Lung (tissue), 12 donors: ENCODE data around the gene DHX8. TPM values are rescaled to one million over a fixed set of nuclear protein-coding genes. Genes with fewer than 3 reads are reported as not detected.

Experiments used
- ATAC-seq: fragments of 200-7000 bp; cut with Tn5 transposase; one replicate; pipeline ENCODE4 v1.9.1; 2020; ENCODE audit warnings: moderate number of reproducible peaks; ENCODE audit not compliant: insufficient read depth, low FRiP score
- DNase-seq, 3 donors: peaks; one replicate each; pipeline ENCODE4 v3.0.0-alpha.2; 2013 to 2017
- H3K27ac ChIP-seq, 2 donors: one replicate each; pipeline ENCODE4 v1.5.1; 2013; ENCODE audit warnings: mild to moderate bottlenecking in 2 of 2, moderate library complexity in 2 of 2, control low read depth in 1 of 2, inconsistent platforms in 1 of 2, low read depth in 1 of 2, low read length in 1 of 2
- H3K27me3 ChIP-seq, 3 donors: one replicate each; pipeline ENCODE4 v1.5.1; 2013; ENCODE audit warnings: low read length in 2 of 3; ENCODE audit not compliant: control insufficient read depth in 3 of 3, insufficient read depth in 3 of 3
- H3K36me3 ChIP-seq, 4 donors: one replicate each; pipeline ENCODE4 v1.5.1; 2013; ENCODE audit warnings: low read length in 4 of 4, mild to moderate bottlenecking in 1 of 4, moderate library complexity in 1 of 4; ENCODE audit not compliant: control insufficient read depth in 4 of 4, insufficient read depth in 4 of 4
- H3K4me1 ChIP-seq, 5 donors: one replicate each; pipeline ENCODE4 v1.5.1; 2013; ENCODE audit warnings: low read length in 5 of 5, mild to moderate bottlenecking in 2 of 5, moderate library complexity in 1 of 5; ENCODE audit not compliant: control insufficient read depth in 5 of 5, insufficient read depth in 5 of 5
- H3K4me3 ChIP-seq: one replicate; pipeline ENCODE4 v1.5.1; 2013; ENCODE audit warnings: mild to moderate bottlenecking, control low read depth, moderate library complexity
- H3K9ac ChIP-seq, 2 donors: one replicate each; pipeline ENCODE4 v1.5.1; 2013; ENCODE audit warnings: low read length in 2 of 2, control low read depth in 1 of 2; ENCODE audit not compliant: insufficient read depth in 1 of 2
- H3K9me3 ChIP-seq, 4 donors: one replicate each; pipeline ENCODE4 v1.5.1; 2013; ENCODE audit warnings: low read length in 3 of 4, mild to moderate bottlenecking in 1 of 4, moderate library complexity in 1 of 4; ENCODE audit not compliant: control insufficient read depth in 4 of 4, insufficient read depth in 3 of 4
- CTCF ChIP-seq: IDR thresholded peaks from 2 replicates; pipeline ENCODE4 v1.5.1; 2012; ENCODE audit warnings: mild to moderate bottlenecking; ENCODE audit errors: control extremely low read depth, extremely low read depth
- WGBS, 2 donors: extraction: QIAGEN DNeasy Blood & Tissue Kit; methylation state at CpG; one replicate each; pipeline ENCODE4 v1.1.7; 2013; 5-methylcytosine and 5-hydroxymethylcytosine counted together
- polyA plus RNA-seq, 2 donors: library from polyadenylated mRNA; stranded (reverse); fragments of 200-250 nt; gene quantifications; one replicate each; pipeline ENCODE4 v1.2.1, GENCODE V29; 2013
- total RNA-seq, 2 donors: library from RNA; depleted of rRNA in 1 of 2; stranded (reverse); fragments of >200 nt in 1 of 2; gene quantifications; one replicate each; pipeline ENCODE4 v1.2.1, GENCODE V29; 2014 to 2021
- donor health status: control.
- donor health status: control.
- donor health status: Bipolar disorder and iron deficiency.
- donor health status: healthy.
- donor health status: DM: yes; HTN: yes; CAD: no.

DHX8 gene
- total and polyA plus RNA-seq, 4 donors = 24.7 to 45.1 (median 38.2) TPM

GRCh38 chr17:43532581-43532980 lies 48.8 kb downstream of the DHX8 start:
- no peaks in the 10 kb centered on the region for H3K27me3 ChIP-seq
- ATAC-seq = no peak
- peaks cover 8 to 22% (median 13%) of the 10 kb centered on the region in 5 donors for H3K4me1 ChIP-seq
- 87 to 92% methylated on average over 10 of the region's 10 CpGs for WGBS, 2 donors
- no peaks in the 10 kb centered on the region for H3K9me3 ChIP-seq
- H3K36me3 ChIP-seq = peaks cover 0 to 6% (median 0%) of the 10 kb centered on the region in 4 donors
- no peak for DNase-seq
- H3K9ac ChIP-seq = no peak overlapping the region
- TF ChIP-seq CTCF = no peak
- no peak overlapping the region for H3K4me3 ChIP-seq
- no peak overlapping the region for H3K27ac ChIP-seq

- Histone ChIP-seq H3K9me3 (no peaks in the 10 kb centered on the region), H3K27me3 (no peaks in the 10 kb centered on the region), H3K4me3 (no peak overlapping the region), H3K36me3 (no peaks in the 10 kb centered on the region), H3K27ac (no peak overlapping the region), H3K9ac (no peak overlapping the region), H3K4me1 (peaks cover 8 to 22% (median 13%) of the 10 kb centered on the region in 5 donors)
- no peak for TF ChIP-seq CTCF
- DNase-seq = no peak
- WGBS, 2 donors = 92 to 96% methylated on average over 4 of the region's 4 CpGs
- ATAC-seq = no peak
Measured at GRCh38 chr17:43533699-43534098, 49.9 kb downstream of the DHX8 start.

DNA sequence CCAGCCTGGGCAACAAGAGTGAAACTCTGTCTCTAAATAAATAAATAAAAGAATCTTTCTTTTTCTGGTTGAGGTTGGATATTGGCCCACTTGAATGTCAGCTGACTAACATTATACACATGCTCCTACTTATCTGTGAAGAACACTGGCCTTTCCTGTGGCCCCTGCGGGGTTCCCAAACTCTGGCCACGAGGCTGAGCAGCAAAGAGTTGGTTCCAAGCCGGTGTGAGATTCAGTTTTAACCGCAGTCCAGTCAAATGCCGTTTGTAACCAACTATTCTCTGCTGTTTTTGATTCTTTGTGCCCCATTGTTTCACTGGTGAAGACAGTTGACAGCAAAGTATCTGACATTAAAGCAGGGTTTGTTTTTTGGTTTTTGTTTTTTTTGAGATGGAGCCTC lies 51.1 kb downstream of the DHX8 start:
- Histone ChIP-seq H3K9ac (no peak overlapping the region), H3K27me3 (no peaks in the 10 kb centered on the region), H3K36me3 (no peaks in the 10 kb centered on the region), H3K9me3 (no peaks in the 10 kb centered on the region), H3K27ac (no peak overlapping the region), H3K4me1 (peaks cover 8 to 18% (median 8%) of the 10 kb centered on the region in 5 donors), H3K4me3 (no peak overlapping the region)
- WGBS, 2 donors = 92 to 95% methylated on average over 5 of the region's 5 CpGs
- DNase-seq = no peak
- TF ChIP-seq CTCF = no peak
- ATAC-seq = no peak

DNA sequence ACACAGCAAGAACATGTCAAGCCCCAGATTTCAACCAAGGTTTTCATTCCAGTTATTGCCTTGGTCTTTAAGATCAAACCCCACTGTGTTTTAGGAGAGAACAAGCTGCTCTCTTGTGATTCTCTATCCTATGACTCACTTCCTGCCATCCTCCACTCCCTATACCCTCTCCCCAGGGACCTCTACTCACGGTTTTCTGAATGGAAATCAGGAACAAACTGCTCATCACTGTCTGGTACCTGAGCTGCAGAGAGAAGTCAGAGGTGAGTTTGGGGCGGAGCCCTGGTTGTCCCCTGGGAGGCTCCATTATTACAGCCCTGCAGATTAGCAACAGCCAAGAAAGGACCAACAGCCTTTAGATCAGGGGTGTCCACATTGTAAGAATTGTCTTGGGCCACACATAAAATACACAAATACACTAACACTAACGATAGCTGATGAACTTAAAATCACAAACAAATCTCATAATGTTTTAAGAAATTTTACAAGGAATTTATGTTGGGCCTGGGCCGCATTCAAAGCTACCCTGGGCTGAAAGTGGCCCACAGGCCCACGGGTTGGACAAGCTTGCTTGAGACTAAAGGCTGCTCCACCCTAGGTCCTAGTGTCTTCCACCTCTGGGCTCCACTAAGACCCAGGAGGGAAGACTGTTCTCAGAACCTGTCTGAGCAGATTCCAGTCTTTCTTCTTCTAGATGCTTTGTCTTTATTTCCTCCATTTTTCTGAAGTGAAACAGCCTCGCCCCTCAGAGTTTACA lies 52.6 kb downstream of the DHX8 start:
- Histone ChIP-seq H3K36me3 (no peaks in the 10 kb centered on the region), H3K27ac (no peak overlapping the region), H3K9me3 (no peaks in the 10 kb centered on the region), H3K27me3 (no peaks in the 10 kb centered on the region), H3K4me3 (no peak overlapping the region), H3K4me1 (peaks cover 0 to 11% (median 2%) of the 10 kb centered on the region in 5 donors), H3K9ac (no peak overlapping the region)
- no peak for TF ChIP-seq CTCF
- WGBS, 2 donors = 81 to 86% methylated on average over 6 of the region's 6 CpGs
- DNase-seq (no peak), ATAC-seq (no peak)
